Cerebellar cortex (tissue), 1 donor: ENCODE results near the gene KIF1A.

ENCODE experiments used
- DNase-seq: peaks from one replicate; pipeline ENCODE4 v3.0.0-alpha.2; 2015; ENCODE audit warnings: low spot score

The KIF1A gene

DNA sequence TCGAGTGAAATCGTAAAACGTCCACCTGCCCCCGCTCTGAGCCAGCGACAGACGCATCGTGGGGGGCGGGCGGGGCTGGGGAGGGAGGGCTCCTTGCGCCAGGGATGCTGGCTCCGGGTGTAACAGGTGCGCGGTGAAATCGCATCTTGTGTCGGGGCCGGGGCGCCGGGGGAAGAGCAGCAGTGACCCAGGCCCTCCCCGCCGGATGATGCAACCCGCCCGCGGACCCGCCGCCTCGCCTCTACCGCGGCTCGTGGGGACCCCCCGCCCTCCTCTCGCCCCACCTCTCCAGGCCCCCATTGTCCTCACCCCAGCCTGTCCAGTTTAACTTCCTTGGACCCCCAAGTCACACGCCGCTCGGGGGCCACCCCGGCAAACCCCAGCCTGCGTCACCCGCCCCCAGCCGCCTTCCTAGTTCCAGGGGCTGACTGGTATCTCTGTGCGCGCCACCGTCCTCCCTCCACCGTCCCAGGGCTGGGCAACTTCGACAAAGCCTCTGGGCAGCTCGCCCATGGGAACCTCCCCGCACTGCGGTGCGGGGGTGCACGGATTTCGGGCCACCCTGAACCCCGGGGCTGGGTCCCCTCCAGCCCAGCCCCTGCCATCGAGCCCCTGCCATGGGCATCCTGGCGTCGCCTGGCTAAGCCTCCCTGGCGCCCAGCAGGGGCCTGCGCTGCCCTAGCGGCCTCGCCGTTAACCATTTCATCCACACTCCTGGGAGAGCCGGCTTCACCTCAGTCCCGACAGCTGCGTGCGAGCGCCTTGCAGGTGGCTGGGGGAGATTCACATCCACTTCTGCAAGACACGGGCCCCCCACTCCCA is 799 bp upstream of the KIF1A start:
- DNase-seq: no peak

DNA sequence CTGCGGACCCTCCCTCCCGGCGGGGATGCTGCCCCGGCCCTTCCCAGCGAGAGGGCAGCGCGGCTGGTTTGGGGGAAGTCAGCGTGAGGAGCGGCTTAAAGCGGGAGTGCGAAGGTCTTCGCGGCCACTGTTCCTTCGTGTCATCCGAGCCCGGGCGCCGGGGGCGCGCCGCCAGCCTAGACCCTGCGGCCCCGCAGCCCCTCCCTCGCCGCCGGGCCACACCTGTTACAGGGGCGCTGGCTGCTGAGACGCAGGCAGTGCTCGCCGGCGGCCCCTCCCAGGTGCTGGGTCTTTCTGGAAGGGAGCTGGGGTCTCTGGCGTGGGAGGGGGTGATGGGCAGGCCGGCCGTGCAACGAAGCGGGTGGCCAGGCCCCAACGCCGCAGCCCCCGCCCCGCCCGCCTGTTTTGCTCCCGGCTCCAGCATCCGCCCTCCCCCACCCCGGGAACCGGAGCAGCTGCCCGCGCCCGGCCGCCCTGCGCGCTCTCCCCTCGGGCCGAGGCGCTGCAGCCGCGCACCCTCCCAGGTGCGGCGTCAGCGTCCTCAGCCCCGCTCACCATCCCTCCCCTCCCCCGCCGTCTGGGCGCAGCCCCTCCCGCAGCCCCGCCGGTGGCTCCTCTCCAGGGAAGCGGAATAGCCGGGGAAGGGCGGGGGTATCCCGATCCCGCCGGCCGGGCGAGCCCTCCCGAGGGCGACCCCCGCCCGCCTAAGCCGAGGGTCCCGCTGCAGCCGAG is 727 bp downstream of the KIF1A start:
- DNase-seq: no peak

GRCh38 chr2:240818293-240819125 is 1.5 kb downstream of the KIF1A start:
- DNase-seq: no peak

GRCh38 chr2:240817496-240818292 is 2.3 kb downstream of the KIF1A start:
- no peak for DNase-seq

DNA sequence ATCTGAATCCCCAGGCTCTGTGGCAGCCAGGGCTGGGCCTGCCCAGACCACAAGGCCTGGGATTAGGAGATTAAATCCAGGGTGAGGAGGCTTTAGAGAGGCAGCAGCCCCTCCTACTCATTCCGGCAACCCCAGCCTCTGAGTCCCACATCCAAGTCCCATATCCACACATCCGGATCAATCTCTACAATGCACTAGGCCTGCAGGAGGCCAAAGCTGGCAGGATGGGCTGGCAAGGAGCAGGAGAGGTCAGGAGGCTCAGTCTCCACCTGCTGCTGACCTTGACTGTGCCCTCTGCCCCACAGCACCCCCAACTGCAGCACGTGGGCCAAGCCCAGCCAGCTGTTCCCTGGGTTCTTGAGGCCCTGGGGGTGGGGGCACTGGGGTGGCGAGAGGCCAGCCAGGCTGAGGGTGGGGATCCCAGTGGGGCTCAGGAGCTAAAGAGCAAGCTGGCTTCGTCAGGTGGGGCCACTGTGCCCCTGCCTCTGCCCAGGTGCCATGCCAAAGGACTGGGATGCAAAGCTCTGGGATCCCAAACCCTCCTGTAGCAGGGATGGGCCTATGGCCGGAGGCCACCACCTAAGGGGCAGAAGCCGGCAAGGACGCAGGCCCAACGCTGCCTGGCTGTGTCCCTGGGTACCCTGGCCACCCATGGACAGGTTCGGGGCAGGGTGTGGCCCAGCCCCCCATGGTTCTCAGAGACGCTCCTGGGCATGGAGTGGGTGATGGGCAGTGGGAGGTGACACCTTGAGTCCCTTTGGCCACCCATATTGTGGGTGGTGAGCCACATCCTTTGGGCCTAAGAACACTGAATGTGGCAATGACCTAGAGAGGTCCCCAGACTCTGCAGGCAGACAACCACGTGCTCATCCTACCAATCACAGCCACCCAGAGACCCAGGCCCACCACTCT is 3.2 kb downstream of the KIF1A start:
- no peak for DNase-seq

DNA sequence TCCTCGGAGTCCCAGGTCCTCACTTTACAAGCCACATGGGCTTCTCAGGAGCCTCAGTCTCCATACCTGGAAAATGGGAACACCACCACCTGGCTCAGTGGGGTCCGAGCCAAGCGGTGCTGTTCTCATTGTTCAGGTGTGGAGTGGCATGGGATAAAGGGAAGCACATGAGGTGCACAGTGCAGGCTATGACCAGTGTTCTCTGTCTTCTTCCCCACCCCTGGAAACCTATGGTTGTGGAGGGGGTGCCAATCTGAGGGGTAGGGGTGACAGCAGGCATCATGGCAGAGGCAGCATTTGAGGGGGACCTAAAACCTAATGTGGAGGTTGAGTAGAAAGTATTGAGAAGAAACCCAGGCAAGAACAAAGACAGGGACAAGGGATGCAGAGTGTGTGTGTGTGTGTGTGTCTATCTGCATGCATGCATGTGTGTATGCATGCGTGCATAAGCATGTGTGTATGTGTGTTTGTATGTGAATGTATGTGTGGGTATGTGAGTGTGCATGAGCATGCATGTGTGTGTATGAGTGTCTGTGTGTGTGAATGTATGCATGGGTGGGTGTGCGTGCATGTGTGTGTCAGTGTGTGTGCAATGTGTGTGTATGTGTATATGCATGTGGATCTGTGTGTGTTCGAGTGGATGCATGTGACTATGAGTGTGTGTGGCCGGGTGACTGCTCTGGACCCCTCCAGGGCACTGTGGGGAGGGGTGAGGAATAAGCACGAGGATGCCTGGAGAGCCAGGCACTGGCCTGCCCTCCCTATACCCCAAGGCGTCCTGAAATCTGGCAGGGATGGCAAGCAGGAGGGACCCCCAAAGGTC is 4.0 kb downstream of the KIF1A start:
- no peak for DNase-seq

DNA sequence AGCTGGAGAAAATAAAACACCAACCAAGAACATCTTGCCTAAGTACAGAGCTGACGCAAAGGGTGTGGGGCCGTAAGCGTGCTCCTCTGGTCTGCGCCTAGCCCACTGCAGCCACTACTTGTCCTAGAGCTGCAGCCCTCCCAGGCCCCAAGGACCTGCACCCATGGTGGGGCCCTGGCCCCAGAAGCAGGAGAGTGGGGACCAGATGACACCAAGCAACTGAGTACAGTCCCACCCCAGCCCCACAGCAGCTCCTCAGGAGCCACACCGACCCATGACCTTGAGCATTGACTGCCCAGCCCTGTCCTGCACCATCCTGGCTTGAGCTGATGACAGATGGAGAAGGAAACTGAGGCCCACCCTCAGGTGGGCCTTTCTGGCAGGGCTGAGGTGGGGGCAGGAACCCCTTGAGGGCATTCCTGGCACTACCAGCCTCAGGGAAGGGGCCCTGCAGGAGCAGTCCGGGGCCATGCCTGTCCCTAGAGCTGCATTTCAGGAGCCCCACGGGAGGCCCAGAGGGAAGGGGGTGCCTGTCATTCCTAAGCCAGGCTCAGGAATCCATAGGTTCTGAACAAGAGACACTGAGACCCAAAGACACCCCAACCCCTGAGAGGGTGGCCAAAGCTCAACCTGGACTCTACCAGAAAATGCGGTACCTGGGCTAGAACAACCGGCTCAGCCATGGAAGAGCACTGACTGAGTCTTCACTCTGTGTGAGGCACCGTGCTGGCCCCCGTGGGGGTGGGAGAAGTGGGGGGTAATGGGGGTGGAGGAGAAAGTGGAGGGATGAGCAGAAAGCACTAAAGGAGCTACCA is 4.9 kb downstream of the KIF1A start:
- DNase-seq: no peak

GRCh38 chr2:240814280-240814679 is 5.7 kb downstream of the KIF1A start:
- DNase-seq: no peak

DNA sequence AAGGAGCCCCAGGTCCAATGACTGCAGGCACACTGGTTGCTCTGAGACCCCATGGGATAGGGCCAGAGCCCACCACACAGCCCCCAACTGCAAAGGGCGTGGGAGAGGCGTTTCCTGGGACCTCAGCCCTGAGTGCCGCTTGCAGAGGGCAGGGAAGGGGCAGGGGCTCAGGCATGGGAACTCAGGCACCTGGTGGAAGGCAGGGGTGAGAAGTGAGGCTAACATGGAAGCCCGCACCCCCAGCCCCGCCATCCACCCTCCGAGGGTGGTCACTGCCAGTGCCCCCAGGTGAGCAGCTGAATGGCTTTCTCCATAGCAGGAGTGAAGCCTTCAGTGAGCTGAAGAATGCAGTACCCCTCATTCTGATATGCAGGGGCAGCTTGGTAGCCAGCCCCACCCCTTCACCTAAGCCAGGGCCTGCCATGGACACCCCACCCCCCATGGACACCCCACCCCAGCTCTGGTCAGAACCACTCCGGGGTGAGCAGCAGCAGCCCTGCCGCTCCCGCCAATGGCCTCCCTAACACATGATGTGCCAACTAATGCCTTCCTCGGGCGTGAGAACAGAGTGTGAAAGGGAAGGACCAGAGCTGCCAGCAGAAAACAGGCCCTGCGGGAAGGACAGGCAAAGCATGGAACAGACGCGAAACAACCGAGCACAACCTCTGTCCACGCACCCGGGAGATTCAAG is 6.6 kb downstream of the KIF1A start:
- no peak for DNase-seq

GRCh38 chr2:240812721-240813120 is 7.3 kb downstream of the KIF1A start:
- no peak for DNase-seq

DNA sequence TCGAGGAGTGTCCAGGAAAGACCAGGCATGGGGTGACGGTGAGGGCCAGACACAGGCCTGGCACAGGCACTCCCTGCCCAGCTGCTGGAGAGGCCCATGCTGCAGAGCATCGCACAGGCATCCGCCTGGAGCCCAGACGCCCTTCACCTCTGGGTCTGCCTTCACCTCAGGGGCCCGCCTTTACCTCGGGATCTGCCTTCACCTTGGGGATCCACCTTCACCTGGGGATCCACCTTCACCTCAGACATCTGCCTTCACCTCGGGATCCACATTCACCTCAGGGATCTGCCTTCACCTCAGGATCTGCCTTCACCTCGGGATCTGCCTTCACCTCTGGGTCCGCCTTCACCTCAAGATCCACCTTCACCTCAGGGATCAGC is 7.7 kb downstream of the KIF1A start:
- DNase-seq: no peak

DNA sequence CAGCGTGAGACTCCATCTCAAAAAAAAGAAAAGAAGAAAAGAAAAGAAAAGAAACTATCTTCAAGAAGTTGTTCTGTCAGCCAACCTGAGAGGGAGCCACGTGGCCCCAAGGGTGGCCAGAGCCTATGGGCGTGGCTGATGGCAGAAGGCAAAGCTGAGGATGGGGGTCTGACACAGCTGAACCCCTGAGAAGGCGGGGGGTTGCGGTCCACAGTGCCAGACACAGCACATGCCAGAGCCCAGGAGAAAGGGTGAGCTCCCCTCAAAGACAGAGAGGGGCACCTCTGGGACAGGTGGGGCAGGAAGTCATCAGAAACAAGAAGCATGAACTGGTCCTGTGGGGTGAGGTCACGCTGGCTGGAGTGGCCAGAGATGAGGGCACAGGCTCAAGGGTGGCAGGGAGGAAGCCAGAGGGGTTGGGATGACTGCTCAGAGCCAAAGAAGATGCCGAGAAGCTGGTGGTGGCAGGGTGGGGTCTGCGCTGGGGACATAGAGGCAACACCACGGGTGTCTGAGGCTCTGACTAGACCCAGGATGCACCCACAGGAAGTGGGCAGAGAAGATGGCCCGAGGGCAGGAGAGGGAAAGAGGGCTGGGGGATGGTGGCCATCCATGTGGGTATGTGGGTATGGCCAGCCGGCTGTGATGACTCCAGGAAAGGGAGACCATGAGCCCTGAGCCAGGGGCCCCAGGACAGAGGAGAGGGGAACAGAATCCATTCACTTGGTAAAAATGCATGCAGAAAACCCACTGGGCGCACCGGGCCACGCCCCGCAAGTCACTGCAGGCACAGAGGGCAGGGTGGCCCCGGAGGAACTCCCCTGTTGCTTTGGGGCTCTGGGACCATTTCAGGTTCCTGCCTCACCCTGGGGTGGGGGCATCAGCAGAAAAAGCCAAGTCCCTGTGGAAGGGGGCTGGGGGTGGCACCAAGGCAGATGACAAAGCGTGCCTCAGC is 8.4 kb downstream of the KIF1A start:
- DNase-seq: no peak

- no peak for DNase-seq
These were observed 9.4 kb downstream of the KIF1A start for GRCh38 chr2:240810621-240811020.

DNA sequence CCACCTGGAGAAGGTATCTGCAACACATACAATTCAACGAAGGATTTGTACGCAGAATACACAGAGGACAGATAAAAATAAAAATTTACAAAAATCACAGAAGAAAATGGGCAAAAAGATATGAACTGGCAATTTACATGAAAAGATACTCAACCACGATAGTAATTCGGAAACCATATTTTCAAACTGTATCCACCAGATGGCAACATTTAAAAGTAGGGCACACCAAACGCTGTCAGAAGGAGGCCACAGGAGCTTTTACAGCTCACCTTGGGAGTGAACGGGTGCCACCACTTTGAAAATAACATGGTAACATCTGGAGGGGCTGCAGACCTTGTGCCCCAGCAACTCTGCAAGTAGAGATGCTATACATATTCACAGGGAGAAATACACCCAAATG is 9.8 kb downstream of the KIF1A start:
- DNase-seq: peak; percentile 68

DNA sequence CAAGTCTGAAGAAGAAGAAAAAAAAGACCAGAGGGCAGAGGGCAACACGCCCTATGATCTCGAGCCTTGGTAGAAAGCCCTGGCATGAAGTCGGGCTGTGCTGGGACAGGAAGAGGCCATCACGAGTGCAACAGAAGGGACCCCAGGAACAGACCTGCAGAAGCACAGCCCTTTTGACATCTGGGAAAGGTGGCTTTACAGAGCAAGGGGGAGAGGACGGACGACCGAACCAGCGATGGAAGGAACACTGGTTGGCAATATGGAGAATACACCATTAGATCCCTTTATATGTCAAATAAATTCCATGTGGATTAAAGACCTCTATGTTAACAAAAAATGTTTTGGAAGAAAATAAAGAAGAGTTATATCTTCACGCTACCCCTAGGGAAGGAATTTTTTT is 10.7 kb downstream of the KIF1A start:
- DNase-seq: no peak

DNA sequence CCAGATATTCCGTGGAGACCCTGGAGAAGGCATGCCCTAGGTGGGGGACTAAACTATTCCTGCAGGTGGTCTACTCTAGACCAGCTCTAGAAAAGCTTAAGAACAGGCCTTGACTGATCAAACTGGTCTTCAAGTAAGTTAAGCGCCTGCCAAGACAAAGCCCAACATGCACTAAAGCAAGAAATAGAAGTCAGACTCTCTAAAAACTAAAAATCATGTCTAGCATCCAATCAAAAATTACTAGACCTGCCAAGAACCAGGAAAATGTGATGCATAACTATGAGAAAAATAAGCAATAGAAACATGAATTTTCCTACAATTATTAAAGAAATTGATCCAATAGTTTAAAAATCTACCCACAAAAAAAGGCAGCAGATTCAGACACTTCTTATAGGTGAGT is 13.6 kb downstream of the KIF1A start:
- no peak for DNase-seq

DNA sequence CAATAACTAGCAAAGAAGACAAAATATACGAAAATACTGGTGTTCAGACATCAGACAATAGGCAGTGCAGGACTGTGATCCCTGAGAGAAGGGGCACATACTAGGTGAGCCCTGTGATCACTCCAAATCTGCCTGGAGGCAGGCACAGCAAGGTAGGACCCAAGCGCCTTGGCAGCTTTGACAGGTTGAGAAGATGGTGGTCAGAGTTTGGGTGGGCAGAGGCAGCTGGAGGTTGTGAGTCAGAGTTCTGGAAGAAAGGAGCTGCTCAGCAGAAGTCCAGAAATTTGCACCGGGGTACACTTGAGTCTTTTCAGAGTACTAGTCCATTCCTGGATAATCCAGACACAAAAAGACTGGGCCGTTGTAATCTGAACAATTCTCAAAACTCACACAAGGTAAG is 14.0 kb downstream of the KIF1A start:
- DNase-seq: no peak
